ENCODE data around the gene BRF1.
"Not testable (repeated sequence)": the region's sequence is repeated elsewhere in the genome, so short reads cannot be mapped to it uniquely, and the experiment has no call there.

The BRF1 gene

GRCh38 chr14:105290621-105291346 is 10.0 kb downstream of the BRF1 start:
- H3K36me3 ChIP-seq (ENCODE audit: control insufficient read depth, insufficient read depth, low read length): no peaks in the 10 kb centered on the region
- H3K9me3 ChIP-seq (ENCODE audit: control insufficient read depth, low read length): no peaks in the 10 kb centered on the region
- H3K27ac ChIP-seq: peak overlapping the region; percentile 21
- H3K27me3 ChIP-seq (ENCODE audit: control insufficient read depth, insufficient read depth, low read length): no peaks in the 10 kb centered on the region
- no peak overlapping the region for H3K9ac ChIP-seq
- no peak overlapping the region for H2AFZ ChIP-seq
- H3K4me1 ChIP-seq: peaks cover 18% of the 10 kb centered on the region
- peaks cover 78% of the 10 kb centered on the region for H3K79me2 ChIP-seq
- no peak overlapping the region for H3K4me3 ChIP-seq (ENCODE audit: low read depth, low read length)
- TF ChIP-seq, protein P1, sequence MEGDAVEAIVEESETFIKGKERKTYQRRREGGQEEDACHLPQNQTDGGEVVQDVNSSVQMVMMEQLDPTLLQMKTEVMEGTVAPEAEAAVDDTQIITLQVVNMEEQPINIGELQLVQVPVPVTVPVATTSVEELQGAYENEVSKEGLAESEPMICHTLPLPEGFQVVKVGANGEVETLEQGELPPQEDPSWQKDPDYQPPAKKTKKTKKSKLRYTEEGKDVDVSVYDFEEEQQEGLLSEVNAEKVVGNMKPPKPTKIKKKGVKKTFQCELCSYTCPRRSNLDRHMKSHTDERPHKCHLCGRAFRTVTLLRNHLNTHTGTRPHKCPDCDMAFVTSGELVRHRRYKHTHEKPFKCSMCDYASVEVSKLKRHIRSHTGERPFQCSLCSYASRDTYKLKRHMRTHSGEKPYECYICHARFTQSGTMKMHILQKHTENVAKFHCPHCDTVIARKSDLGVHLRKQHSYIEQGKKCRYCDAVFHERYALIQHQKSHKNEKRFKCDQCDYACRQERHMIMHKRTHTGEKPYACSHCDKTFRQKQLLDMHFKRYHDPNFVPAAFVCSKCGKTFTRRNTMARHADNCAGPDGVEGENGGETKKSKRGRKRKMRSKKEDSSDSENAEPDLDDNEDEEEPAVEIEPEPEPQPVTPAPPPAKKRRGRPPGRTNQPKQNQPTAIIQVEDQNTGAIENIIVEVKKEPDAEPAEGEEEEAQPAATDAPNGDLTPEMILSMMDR (IDR thresholded peaks at IDR 0.05): no peak
- H3K4me2 ChIP-seq (ENCODE audit: low read length): no peak overlapping the region

GRCh38 chr14:105288936-105289335 is 11.9 kb downstream of the BRF1 start:
- H3K27me3 ChIP-seq (ENCODE audit: control insufficient read depth, insufficient read depth, low read length); H2AFZ ChIP-seq; H3K27ac ChIP-seq; H3K4me3 ChIP-seq (ENCODE audit: low read depth, low read length); H3K9me3 ChIP-seq (ENCODE audit: control insufficient read depth, low read length); H3K4me2 ChIP-seq (ENCODE audit: low read length); H3K9ac ChIP-seq; H3K36me3 ChIP-seq (ENCODE audit: control insufficient read depth, insufficient read depth, low read length): not testable (repeated sequence)
- H3K79me2 ChIP-seq: peaks cover 73% of the 10 kb centered on the region
- peaks cover 12% of the 10 kb centered on the region for H3K4me1 ChIP-seq

GRCh38 chr14:105287249-105288102 is 13.3 kb downstream of the BRF1 start:
- H3K9ac ChIP-seq: no peak overlapping the region
- TF ChIP-seq, protein P1 (IDR thresholded peaks at IDR 0.05): no peak
- no peaks in the 10 kb centered on the region for H3K27me3 ChIP-seq (ENCODE audit: control insufficient read depth, insufficient read depth, low read length)
- H3K79me2 ChIP-seq: peaks cover 71% of the 10 kb centered on the region
- H3K27ac ChIP-seq: no peak overlapping the region
- no peak overlapping the region for H3K4me2 ChIP-seq (ENCODE audit: low read length)
- H2AFZ ChIP-seq: no peak overlapping the region
- H3K36me3 ChIP-seq (ENCODE audit: control insufficient read depth, insufficient read depth, low read length): no peaks in the 10 kb centered on the region
- H3K4me1 ChIP-seq: peaks cover 8% of the 10 kb centered on the region
- H3K9me3 ChIP-seq (ENCODE audit: control insufficient read depth, low read length): no peaks in the 10 kb centered on the region
- no peak overlapping the region for H3K4me3 ChIP-seq (ENCODE audit: low read depth, low read length)

GRCh38 chr14:105286759-105287144 is 14.0 kb downstream of the BRF1 start:
- no peaks in the 10 kb centered on the region for H3K36me3 ChIP-seq (ENCODE audit: control insufficient read depth, insufficient read depth, low read length)
- H3K27ac ChIP-seq: no peak overlapping the region
- peaks cover 73% of the 10 kb centered on the region for H3K79me2 ChIP-seq
- TF ChIP-seq, protein P1 (IDR thresholded peaks at IDR 0.05): no peak
- H3K4me2 ChIP-seq (ENCODE audit: low read length): no peak overlapping the region
- H3K4me3 ChIP-seq (ENCODE audit: low read depth, low read length): no peak overlapping the region
- H3K9me3 ChIP-seq (ENCODE audit: control insufficient read depth, low read length): no peaks in the 10 kb centered on the region
- no peaks in the 10 kb centered on the region for H3K27me3 ChIP-seq (ENCODE audit: control insufficient read depth, insufficient read depth, low read length)
- H2AFZ ChIP-seq: no peak overlapping the region
- H3K4me1 ChIP-seq: peaks cover 8% of the 10 kb centered on the region
- H3K9ac ChIP-seq: no peak overlapping the region

DNA sequence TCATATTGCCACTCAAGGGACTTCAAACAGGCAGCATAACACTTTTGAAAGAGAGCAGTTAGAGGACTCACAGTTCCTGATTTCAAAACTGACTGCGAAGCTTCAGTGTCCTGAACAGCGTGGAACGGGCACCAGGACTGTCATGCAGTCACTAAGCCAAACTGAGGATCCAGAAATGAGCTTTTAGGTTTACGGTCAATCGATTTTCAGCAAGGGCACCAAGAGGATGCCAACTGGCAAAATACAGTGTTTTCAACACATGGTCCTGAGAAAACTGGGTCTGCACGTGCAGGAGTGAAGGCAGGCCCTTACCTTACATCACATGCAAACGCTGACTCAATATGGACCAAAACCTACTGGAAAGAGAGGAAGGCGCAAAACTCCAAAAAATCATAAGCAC is 15.6 kb downstream of the BRF1 start:
- Histone ChIP-seq H3K4me1 (peaks cover 1% of the 10 kb centered on the region), H3K9ac (no peak overlapping the region), H3K27ac (no peak overlapping the region)

More for the DNA sequence above, 15.6 kb downstream of the BRF1 start:
- peaks cover 79% of the 10 kb centered on the region for H3K79me2 ChIP-seq
- no peaks in the 10 kb centered on the region for H3K27me3 ChIP-seq (ENCODE audit: control insufficient read depth, insufficient read depth, low read length)
- no peaks in the 10 kb centered on the region for H3K36me3 ChIP-seq (ENCODE audit: control insufficient read depth, insufficient read depth, low read length)
- no peak overlapping the region for H3K4me2 ChIP-seq (ENCODE audit: low read length)
- H3K9me3 ChIP-seq (ENCODE audit: control insufficient read depth, low read length): no peaks in the 10 kb centered on the region
- TF ChIP-seq, protein P1 (IDR thresholded peaks at IDR 0.05): no peak
- H3K4me3 ChIP-seq (ENCODE audit: low read depth, low read length): no peak overlapping the region
- H2AFZ ChIP-seq: no peak overlapping the region

Data from parathyroid adenoma (tissue), 2 donors.